H9 (cell line): ENCODE measurements around the gene HDAC2. TPM values are rescaled to one million over a fixed set of nuclear protein-coding genes. Genes with fewer than 3 reads are reported as not detected.

Source experiments
- DNase-seq: peaks from one replicate; pipeline ENCODE4 v3.0.0-alpha.2; 2017
- H2AFZ ChIP-seq: one replicate; pipeline ENCODE4 v1.6.1; 2013; ENCODE audit warnings: mild to moderate bottlenecking, low read length, control low read depth, moderate library complexity
- H2AK5ac ChIP-seq: 2 replicates; pipeline ENCODE4 v1.6.1; 2013; ENCODE audit warnings: low read length, control low read depth, mixed read lengths; ENCODE audit not compliant: insufficient read length
- H2BK120ac ChIP-seq: one replicate; pipeline ENCODE4 v1.6.1; 2013; ENCODE audit warnings: low read depth, mild to moderate bottlenecking, low read length, control low read depth, inconsistent platforms; ENCODE audit not compliant: poor library complexity, severe bottlenecking
- H2BK12ac ChIP-seq: 2 replicates; pipeline ENCODE4 v1.6.1; 2013; ENCODE audit warnings: low read length, control low read depth, mixed read lengths, low read depth; ENCODE audit not compliant: insufficient read length
- H2BK15ac ChIP-seq: 2 replicates; pipeline ENCODE4 v1.6.1; 2013; ENCODE audit warnings: low read depth, low read length, control low read depth
- H2BK20ac ChIP-seq: one replicate; pipeline ENCODE4 v1.6.1; 2013; ENCODE audit warnings: low read depth, mild to moderate bottlenecking, low read length, control low read depth, inconsistent platforms; ENCODE audit not compliant: poor library complexity, severe bottlenecking
- H2BK5ac ChIP-seq: 2 replicates; pipeline ENCODE4 v1.6.1; 2013; ENCODE audit warnings: low read length, control low read depth, mixed read lengths; ENCODE audit not compliant: insufficient read length
- H3K14ac ChIP-seq: 2 replicates; pipeline ENCODE4 v1.6.1; 2013; ENCODE audit warnings: low read length, control low read depth; ENCODE audit not compliant: insufficient read depth
- H3K18ac ChIP-seq: 2 replicates; pipeline ENCODE4 v1.6.1; 2013; ENCODE audit warnings: low read depth, mild to moderate bottlenecking, mixed read lengths, low read length, control low read depth; ENCODE audit not compliant: insufficient read length
- H3K23ac ChIP-seq: 2 replicates; pipeline ENCODE4 v1.6.1; 2013; ENCODE audit warnings: low read length, control low read depth, mixed read lengths, low read depth; ENCODE audit not compliant: insufficient read length
- H3K23me2 ChIP-seq: 2 replicates; pipeline ENCODE4 v1.6.1; 2013; ENCODE audit warnings: low read depth, mild to moderate bottlenecking, mixed read lengths, low read length, control low read depth; ENCODE audit not compliant: insufficient read length, poor library complexity, severe bottlenecking
- H3K27ac ChIP-seq: 2 replicates; pipeline ENCODE4 v1.5.1; 2013; ENCODE audit warnings: low read length, control low read depth, mixed read lengths, low read depth; ENCODE audit not compliant: insufficient read length
- H3K27me3 ChIP-seq: 2 replicates; pipeline ENCODE4 v1.6.1; 2013; ENCODE audit warnings: low read length, control low read depth, inconsistent platforms; ENCODE audit not compliant: insufficient read depth
- H3K4ac ChIP-seq: 2 replicates; pipeline ENCODE4 v1.6.1; 2013; ENCODE audit warnings: low read depth, mild to moderate bottlenecking, control low read depth, inconsistent platforms, low read length, moderate library complexity
- H3K4me1 ChIP-seq: 2 replicates; pipeline ENCODE4 v1.6.1; 2013; ENCODE audit warnings: low read length, control low read depth, inconsistent platforms; ENCODE audit not compliant: insufficient read depth
- H3K4me2 ChIP-seq: 2 replicates; pipeline ENCODE4 v1.6.1; 2013; ENCODE audit warnings: low read length, control low read depth, mixed read lengths; ENCODE audit not compliant: insufficient read length, insufficient read depth
- H3K56ac ChIP-seq: 2 replicates; pipeline ENCODE4 v1.6.1; 2013; ENCODE audit warnings: low read depth, mild to moderate bottlenecking, mixed read lengths, low read length, control low read depth; ENCODE audit not compliant: insufficient read length
- H3K79me1 ChIP-seq: 2 replicates; pipeline ENCODE4 v1.6.1; 2013; ENCODE audit warnings: low read depth, mild to moderate bottlenecking, moderate library complexity, low read length, control low read depth, inconsistent platforms; ENCODE audit not compliant: insufficient read depth, poor library complexity, severe bottlenecking
- H3K79me2 ChIP-seq: 2 replicates; pipeline ENCODE4 v1.6.1; 2013; ENCODE audit warnings: low read length, control low read depth, inconsistent platforms; ENCODE audit not compliant: insufficient read depth
- H3K9ac ChIP-seq: 2 replicates; pipeline ENCODE4 v1.6.1; 2013; ENCODE audit warnings: low read length, control low read depth, mixed read lengths; ENCODE audit not compliant: insufficient read length; ENCODE audit errors: extremely low read depth
- H3K9me3 ChIP-seq: one replicate; pipeline ENCODE4 v1.6.1; 2013; ENCODE audit warnings: low read depth, low read length, inconsistent platforms; ENCODE audit not compliant: control insufficient read depth
- H3T11ph ChIP-seq: one replicate; pipeline ENCODE4 v1.6.1; 2013; ENCODE audit warnings: mild to moderate bottlenecking, low read length, control low read depth, inconsistent platforms
- H4K20me1 ChIP-seq: one replicate; pipeline ENCODE4 v1.6.1; 2013; ENCODE audit not compliant: control insufficient read depth, insufficient read length, insufficient read depth
- H4K5ac ChIP-seq: 2 replicates; pipeline ENCODE4 v1.6.1; 2013; ENCODE audit warnings: low read depth, mild to moderate bottlenecking, mixed read lengths, low read length, control low read depth; ENCODE audit not compliant: insufficient read length
- H4K8ac ChIP-seq: replicated peaks from 2 replicates; pipeline ENCODE4 v1.6.1; 2013; ENCODE audit warnings: low read length, control low read depth, mixed read lengths, low read depth; ENCODE audit not compliant: insufficient read length
- H4K91ac ChIP-seq: 2 replicates; pipeline ENCODE4 v1.6.1; 2013; ENCODE audit warnings: low read depth, mild to moderate bottlenecking, moderate library complexity, mixed read lengths, low read length, control low read depth; ENCODE audit not compliant: insufficient read length
- H3K27ac Mint-ChIP-seq, 3 experiments: 2 replicates in 2 of 3; 3 replicates in 1 of 3; pipeline ENCODE4 v1.8.0; 2020 to 2021; ENCODE audit warnings: mixed read lengths in 3 of 3, mild to moderate bottlenecking in 1 of 3, moderate library complexity in 1 of 3
- H3K27me3 Mint-ChIP-seq: 2 replicates; pipeline ENCODE4 v1.8.0; 2021; ENCODE audit warnings: low read depth, mild to moderate bottlenecking, moderate library complexity, mixed read lengths
- H3K36me3 Mint-ChIP-seq, 3 experiments: 2 replicates in 2 of 3; 3 replicates in 1 of 3; pipeline ENCODE4 v1.8.0; 2020 to 2021; ENCODE audit warnings: low read depth in 3 of 3, mixed read lengths in 3 of 3; ENCODE audit not compliant: insufficient read depth in 1 of 3
- H3K4me1 Mint-ChIP-seq, 2 experiments: 2 replicates each; pipeline ENCODE4 v1.8.0; 2020; ENCODE audit warnings: mixed read lengths in 2 of 2
- H3K4me3 Mint-ChIP-seq, 2 experiments: 2 replicates in 1 of 2; 3 replicates in 1 of 2; pipeline ENCODE4 v1.8.0; 2020 to 2021; ENCODE audit warnings: mild to moderate bottlenecking in 2 of 2, mixed read lengths in 2 of 2, moderate library complexity in 1 of 2
- H3K9me3 Mint-ChIP-seq, 2 experiments: 2 replicates in 1 of 2; 3 replicates in 1 of 2; pipeline ENCODE4 v1.8.0; 2020; ENCODE audit warnings: mild to moderate bottlenecking in 2 of 2, mixed read lengths in 2 of 2, moderate library complexity in 1 of 2
- CTCF ChIP-seq: fragments of 200-600 bp; sonication (generic); conservative IDR thresholded peaks from 3 replicates; pipeline ENCODE4 v1.8.0; 2021; ENCODE audit warnings: antibody characterized with exemption, mild to moderate bottlenecking
- WGBS: extraction: QIAGEN DNeasy Blood & Tissue Kit; methylation state at CpG from one replicate; pipeline ENCODE4 v1.1.7; 2013; ENCODE audit warnings: missing lambda C conversion rate, low lambda C conversion rate, mixed read lengths; ENCODE audit not compliant: insufficient read length; ENCODE audit errors: extremely low coverage; 5-methylcytosine and 5-hydroxymethylcytosine counted together
- total RNA-seq: library from RNA; stranded (reverse); gene quantifications from 2 replicates; pipeline ENCODE4 v1.2.1, GENCODE V29; 2021

HDAC2 gene
- total RNA-seq, 1 experiment from 2014 or later = 330 TPM

DNA sequence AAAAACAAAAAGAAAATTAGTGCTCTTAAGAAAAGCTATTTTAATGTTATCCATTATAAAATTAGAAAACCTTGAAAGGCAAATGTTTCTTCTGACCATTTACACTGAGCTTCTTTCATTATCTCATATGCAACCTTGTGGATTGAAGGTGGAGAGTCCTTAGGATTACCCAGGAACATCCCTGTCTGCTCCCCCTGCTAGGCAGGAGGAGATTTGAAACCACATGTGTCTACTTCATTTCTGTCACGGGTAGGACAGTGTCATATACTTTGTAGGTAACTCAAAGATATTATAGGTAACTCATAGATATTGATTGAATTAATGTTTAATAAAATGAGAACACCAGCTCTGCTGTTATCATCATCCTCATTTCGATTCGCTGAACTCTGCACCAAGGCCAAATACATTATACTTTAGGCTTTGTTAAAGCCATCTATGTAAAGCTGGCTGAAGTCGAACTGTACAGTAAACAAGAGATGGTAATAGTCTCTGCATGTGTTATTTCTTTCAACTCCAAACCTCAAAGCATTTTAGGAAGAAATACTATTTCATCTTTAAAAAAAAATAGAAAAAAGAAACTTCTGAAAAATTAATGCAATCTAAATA lies 49.5 kb downstream of the HDAC2 start:
- Histone ChIP-seq H3K14ac (no peak overlapping the region), H3K27ac (no peak overlapping the region), H4K20me1 (no peaks in the 10 kb centered on the region), H3K4me1 (no peaks in the 10 kb centered on the region; the same call in 1 of the 2 replicates), H3K79me1 (no peaks in the 10 kb centered on the region), H3K9ac (no peak overlapping the region), H3T11ph (no peak overlapping the region), H3K27me3 (no peaks in the 10 kb centered on the region), H2AK5ac (no peak overlapping the region), H2AFZ (no peak overlapping the region), H3K23me2 (no peaks in the 10 kb centered on the region), H2BK5ac (no peak overlapping the region), H3K56ac (no peak overlapping the region), H3K18ac (no peak overlapping the region), H3K23ac (no peak overlapping the region), H2BK20ac (no peak overlapping the region), H2BK12ac (no peak overlapping the region), H4K91ac (no peak overlapping the region), H4K8ac (no peak overlapping the region), H4K5ac (no peak overlapping the region), H2BK15ac (no peak overlapping the region), H3K79me2 (no peaks in the 10 kb centered on the region), H3K9me3 (no peaks in the 10 kb centered on the region), H3K4ac (no peak overlapping the region), H2BK120ac (no peak overlapping the region), H3K4me2 (no peak overlapping the region)
- Mint-ChIP-seq H3K4me1 (0 out of 4 replicates have a peak, but pooled peaks cover 0 to 3% of the 10 kb centered on the region in 2 experiments), H3K9me3 (no peaks in the 10 kb centered on the region), H3K27me3 (no peaks in the 10 kb centered on the region), H3K36me3 (no peaks in the 10 kb centered on the region), H3K27ac (no peak overlapping the region), H3K4me3 (no peak overlapping the region)
- WGBS = no CpG with 5 or more reads among the region's 4 CpGs
- TF ChIP-seq CTCF = no peak
- no peak for DNase-seq
